Neural progenitor cell (in vitro differentiated cells): ENCODE data around the gene CCDC106.

Source experiments
- CTCF ChIP-seq: fragments of 200-600 bp; sonication (generic); IDR thresholded peaks from 2 replicates; pipeline ENCODE4 v1.5.1; 2017; ENCODE audit warnings: antibody characterized with exemption, mild to moderate bottlenecking
- EZH2 ChIP-seq: fragments of 200-600 bp; sonication (generic); IDR thresholded peaks from 2 replicates; pipeline ENCODE4 v1.6.1; 2017; ENCODE audit warnings: antibody characterized with exemption, mild to moderate bottlenecking, moderate library complexity

DNA sequence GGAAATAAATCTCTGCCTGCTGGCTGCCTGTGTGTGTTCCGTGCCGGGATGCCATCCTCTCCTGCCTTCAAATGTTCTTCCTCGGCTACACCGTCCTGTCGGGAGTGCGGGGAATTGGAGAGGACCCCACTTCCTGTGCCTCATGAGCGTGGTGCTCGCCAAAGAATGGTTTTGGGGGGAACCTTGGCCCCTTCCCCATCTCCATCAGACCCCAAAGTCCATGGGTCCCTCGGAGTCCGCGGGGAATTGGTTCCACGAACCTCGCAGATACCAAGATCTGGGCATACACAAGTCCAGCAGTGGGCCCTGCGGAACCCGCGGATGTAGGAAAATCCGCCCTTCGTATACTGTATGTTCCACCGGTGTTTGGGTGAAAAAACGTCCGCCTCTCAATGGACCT is 44.9 kb upstream of the CCDC106 start:
- TF ChIP-seq CTCF (no peak), EZH2 (no peak)
